ENCODE data around the gene CFAP46.

The CFAP46 gene

GRCh38 chr10:132813001-132813401 is 129.4 kb downstream of the CFAP46 start:
- no peak for DNase-seq (ENCODE audit: low read depth)
- TF ChIP-seq CTCF (IDR thresholded peaks at IDR 0.05; ENCODE audit: low read length, missing control alignments), result no peak
- H3K4me3 ChIP-seq (replicated peaks; ENCODE audit: low read depth, low read length), result no peak overlapping the region

DNA sequence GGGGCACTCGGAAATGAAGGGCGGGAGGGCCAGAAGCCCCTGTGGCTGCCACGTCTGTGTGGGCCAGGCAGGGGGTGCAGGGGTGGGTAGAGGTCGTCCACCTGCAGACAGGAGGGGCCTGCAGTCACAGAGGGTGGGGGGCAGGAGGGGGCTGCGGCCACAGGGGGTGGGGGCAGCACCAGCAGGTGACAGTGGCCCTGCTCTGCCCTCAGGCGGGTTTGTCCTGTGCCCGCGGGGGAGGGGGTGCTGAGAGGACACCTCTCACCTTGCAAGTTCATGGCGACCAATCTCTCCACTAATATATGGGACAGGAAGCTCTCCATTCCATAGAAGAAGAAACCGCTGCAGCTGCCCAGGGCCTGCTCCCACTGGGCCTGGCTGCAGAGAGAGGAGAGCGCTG is 129.8 kb downstream of the CFAP46 start:
- H3K4me3 ChIP-seq (replicated peaks; ENCODE audit: low read depth, low read length), result no peak overlapping the region
- no peak for TF ChIP-seq CTCF (IDR thresholded peaks at IDR 0.05; ENCODE audit: low read length, missing control alignments)
- no peak for DNase-seq (ENCODE audit: low read depth)

- no peak for DNase-seq (ENCODE audit: low read depth)
- no peak for TF ChIP-seq CTCF (IDR thresholded peaks at IDR 0.05; ENCODE audit: low read length, missing control alignments)
- no peak overlapping the region for H3K4me3 ChIP-seq (replicated peaks; ENCODE audit: low read depth, low read length)
Measured at GRCh38 chr10:132811891-132812481, 130.4 kb downstream of the CFAP46 start.

DNA sequence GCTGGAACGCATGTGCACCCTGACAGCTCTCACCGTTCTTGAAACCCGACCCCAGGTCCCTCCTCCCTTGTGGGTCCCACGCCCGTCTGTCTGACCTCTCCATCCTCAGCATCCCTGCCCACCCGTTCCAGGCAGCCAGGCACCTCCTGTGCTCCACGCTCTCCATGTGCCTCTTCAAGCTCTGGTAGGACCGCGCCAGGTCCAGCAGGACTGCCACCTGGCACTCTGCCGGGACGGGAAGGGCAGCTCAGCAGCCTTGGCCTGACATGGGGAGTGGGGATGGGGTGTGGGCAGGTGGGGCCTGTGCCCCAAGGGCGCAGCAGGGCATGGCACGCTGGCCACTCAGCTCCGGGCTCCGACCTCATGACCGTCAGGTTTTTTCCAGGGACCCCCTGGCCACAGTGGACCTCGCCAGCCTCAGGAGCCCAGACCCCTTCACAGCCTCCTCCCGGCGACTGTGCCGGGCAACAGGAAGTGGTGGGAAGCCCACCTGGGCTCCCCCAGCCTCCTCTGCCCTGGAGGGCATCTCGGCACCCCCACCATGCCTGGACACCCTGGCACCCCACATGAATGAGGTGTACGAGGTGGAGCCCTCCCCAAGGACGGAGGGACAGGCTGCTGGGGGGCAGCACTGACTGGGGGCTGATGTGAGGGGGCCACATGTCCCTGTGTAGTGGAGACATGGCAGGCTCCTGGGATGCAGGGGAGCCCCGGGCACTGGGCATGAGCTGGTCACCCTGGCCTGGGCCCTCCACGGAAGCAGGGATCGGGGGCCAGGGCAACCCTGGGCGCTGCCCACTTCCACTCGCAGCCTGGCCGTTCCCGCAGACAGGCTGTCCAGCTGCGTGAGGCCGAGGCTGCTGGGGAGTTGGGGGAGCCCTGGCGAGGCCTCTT is 131.3 kb downstream of the CFAP46 start:
- DNase-seq (ENCODE audit: low read depth), result no peak
- TF ChIP-seq CTCF (IDR thresholded peaks at IDR 0.05; ENCODE audit: low read length, missing control alignments), result no peak
- H3K4me3 ChIP-seq (replicated peaks; ENCODE audit: low read depth, low read length), result no peak overlapping the region

- TF ChIP-seq CTCF (IDR thresholded peaks at IDR 0.05; ENCODE audit: low read length, missing control alignments), result no peak
- no peak overlapping the region for H3K4me3 ChIP-seq (replicated peaks; ENCODE audit: low read depth, low read length)
- DNase-seq (ENCODE audit: low read depth), result no peak
Measured at GRCh38 chr10:132810141-132810806, 132.1 kb downstream of the CFAP46 start.

DNA sequence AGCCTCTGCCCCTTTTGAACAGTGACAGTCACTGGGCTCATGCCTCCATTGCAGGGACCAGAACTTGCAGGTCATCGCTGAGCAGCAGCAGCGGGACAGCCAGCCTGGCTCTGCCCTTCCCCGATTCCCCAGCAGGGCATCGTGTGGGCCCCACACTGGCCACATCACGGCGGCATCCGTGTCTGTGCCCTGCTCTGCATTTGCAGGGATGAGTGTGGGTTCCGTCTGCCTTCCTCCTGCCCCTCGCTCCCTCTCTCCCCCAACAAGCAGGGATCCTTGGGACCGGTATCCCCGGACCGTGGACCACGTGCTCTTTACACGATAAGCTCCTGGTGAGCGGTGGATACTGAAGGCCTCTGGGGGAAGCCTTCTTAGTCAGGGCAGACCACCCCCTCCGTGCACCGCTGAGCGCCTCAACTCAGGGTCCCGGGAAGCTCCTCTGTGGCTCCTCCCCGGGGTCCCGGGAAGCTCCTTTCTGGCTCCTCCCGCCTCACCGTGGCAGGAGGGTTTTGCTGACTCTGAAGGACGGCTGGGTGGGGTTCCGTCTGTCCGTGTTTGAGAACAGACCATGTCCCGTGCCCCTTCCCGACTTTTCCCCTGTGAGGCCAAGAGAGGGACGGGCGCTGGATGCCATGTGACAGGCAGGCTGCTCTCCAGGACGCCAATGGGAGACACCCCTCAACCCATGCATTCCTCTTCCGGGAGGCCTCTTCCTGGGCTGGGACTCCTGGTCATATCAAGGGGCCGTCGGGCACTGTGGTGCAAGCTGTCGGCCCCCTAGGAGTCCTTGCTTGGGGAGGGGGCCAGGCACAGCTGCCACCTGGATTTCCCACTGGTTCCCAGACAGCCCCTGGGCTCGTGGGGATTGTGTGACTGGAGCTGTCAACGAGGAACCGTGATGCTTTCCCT is 132.9 kb downstream of the CFAP46 start:
- DNase-seq (ENCODE audit: low read depth), result no peak
- H3K4me3 ChIP-seq (replicated peaks; ENCODE audit: low read depth, low read length), result no peak overlapping the region
- TF ChIP-seq CTCF (IDR thresholded peaks at IDR 0.05; ENCODE audit: low read length, missing control alignments), result no peak

All from fibroblast of pulmonary artery (primary cell).